Karpas-422 (cell line): ENCODE data around the gene B3GALNT1. TPM values are rescaled to one million over a fixed set of nuclear protein-coding genes. Genes with fewer than 3 reads are reported as not detected.

Source experiments
- total RNA-seq: library from RNA; depleted of rRNA; stranded (reverse); fragments of >200 nt; shearing (Covaris generic); gene quantifications from 2 replicates; pipeline ENCODE4 v1.2.3, GENCODE V29; 2014; ENCODE audit warnings: low replicate concordance; rRNA removed

B3GALNT1 gene
- total RNA-seq, 1 experiment from 2014 or later: 5.7 TPM

Other genes starting within 250 kb of the B3GALNT1 start
- 37.4 and 71.9 TPM in 2 replicates for gene NMD3, start 116.0 kb upstream of the B3GALNT1 start, total RNA-seq